Heart left ventricle (tissue), 16 donors: Measurements from ENCODE around the gene AJUBA. TPM values are rescaled to one million over a fixed set of nuclear protein-coding genes. Genes with fewer than 3 reads are reported as not detected.

Experiments
- ATAC-seq, 4 donors: fragments of 200-7000 bp; cut with Tn5 transposase; one replicate each; pipeline ENCODE4 v1.9.1; 2020 to 2022; ENCODE audit warnings: moderate library complexity in 4 of 4, mild to moderate bottlenecking in 3 of 4, moderate number of reproducible peaks in 1 of 4
- DNase-seq, 5 donors: peaks; one replicate each; pipeline ENCODE4 v3.0.0-alpha.2; 2020
- H3K27ac ChIP-seq, 12 donors: fragments of 200-600 bp; sonication (generic) in 4 of 12; one replicate each; pipeline versions ENCODE4 v1.5.0 to v1.8.0; 2016 to 2022; ENCODE audit warnings: mild to moderate bottlenecking in 2 of 12
- H3K27me3 ChIP-seq, 9 donors: fragments of 200-600 bp; sonication (generic) in 2 of 9; one replicate each; pipeline versions ENCODE4 v1.5.1 to v1.8.0; 2016 to 2022; ENCODE audit warnings: mild to moderate bottlenecking in 3 of 9
- H3K36me3 ChIP-seq, 9 donors: fragments of 200-600 bp; sonication (generic) in 2 of 9; one replicate each; pipeline versions ENCODE4 v1.5.0 to v1.8.0; 2018 to 2022; ENCODE audit warnings: mild to moderate bottlenecking in 2 of 9
- H3K4me1 ChIP-seq, 12 donors: fragments of 200-600 bp; sonication (generic) in 4 of 12; one replicate each; pipeline versions ENCODE4 v1.5.0 to v1.8.0; 2016 to 2022; ENCODE audit warnings: mild to moderate bottlenecking in 3 of 12
- H3K4me3 ChIP-seq, 12 donors: fragments of 200-600 bp; sonication (generic) in 4 of 12; one replicate each; pipeline versions ENCODE4 v1.5.0 to v1.8.0; 2017 to 2022; ENCODE audit warnings: mild to moderate bottlenecking in 9 of 12, moderate library complexity in 4 of 12
- H3K9me3 ChIP-seq, 12 donors: fragments of 200-600 bp; sonication (generic) in 4 of 12; one replicate each; pipeline versions ENCODE4 v1.5.0 to v1.8.0; 2016 to 2022; ENCODE audit warnings: mild to moderate bottlenecking in 1 of 12
- CTCF ChIP-seq, 12 donors: fragments of 200-600 bp; sonication (generic) in 4 of 12; IDR thresholded peaks; one replicate each; pipeline versions ENCODE4 v1.5.0 to v1.8.0; 2018 to 2022; ENCODE audit warnings: antibody characterized with exemption in 12 of 12, mild to moderate bottlenecking in 5 of 12
- POLR2A ChIP-seq, 2 donors: fragments of 450-650 bp; IDR thresholded peaks; one replicate each; pipeline ENCODE4 v1.6.1; 2017; ENCODE audit warnings: antibody characterized with exemption in 2 of 2, mild to moderate bottlenecking in 2 of 2, moderate library complexity in 2 of 2
- WGBS, 4 donors: extraction: QIAGEN DNeasy Blood & Tissue Kit in 2 of 4; methylation state at CpG; one replicate each; pipeline versions ENCODE4 v1.1.5 to v1.1.7; 2013 to 2018; 5-methylcytosine and 5-hydroxymethylcytosine counted together
- intact Hi-C, 10 donors: fragments of 100-400 bp; cut with DNase I; formaldehyde crosslinking; loops; one replicate each; pipeline versions ENCODE4 v1.11.1 to v1.14.2; 2022
- polyA plus RNA-seq, 2 donors: library from polyadenylated mRNA; stranded (reverse); fragments of 200-250 nt; gene quantifications; one replicate each; pipeline ENCODE4 v1.2.3, GENCODE V29; 2013
- total RNA-seq, 9 donors: library from RNA; depleted of rRNA in 2 of 9; stranded (reverse); fragments of >200 nt in 2 of 9; fragmentation: NEBNext Ultra II Directional in 3 of 9; extraction: Animal tissue kit (Norgen Biotek cat#: 25700) in 3 of 9; gene quantifications; one replicate each; pipeline versions ENCODE4 v1.1.0 to v1.2.4, GENCODE V29; 2016 to 2023
- donor health status: ischemic (EF 13 %, LVEDD 7.1; RV severe dilation, severe dysfunction).
- donor health status: healthy with polysubstance abuse.
- donor health status: DM: no; HTN: yes; CAD: no.
- donor health status: DM: no; HTN: no; CAD: no.
- donor health status: ischemic (EF 25% LVEDD 6.9; RV normal size, moderate dysfunction).
- donor health status: ischemic (EF 25% LVEDD 5.7; RV mildly dilated, moderate dysfunction).
- donor health status: healthy.
- donor health status: DM: yes; HTN: yes; CAD: no.
- donor health status: ischemic (EF 35%, LVEDD 5.7; RV mildly dilated, moderate dysfunction).
- donor health status: nonischemic (EF 11% LVEDD 7.7; RV severe dilation, severe dysfunction).
- donor health status: DM: yes; HTN: yes; CAD: no.
- donor health status: PGD.
- donor health status: ischemic (EF 29% LVEDD 5.4; RV normal size, mild dysfunction).
- donor health status: nonischemic (EF 23%, LVEDD 6.1; RV moderate dilation, normal function).

The AJUBA gene
- total and polyA plus RNA-seq, 11 donors = 5.6 to 18.0 (median 9.9) TPM

- 1 to 8% (median 3%) methylated on average over 2 of the region's 2 CpGs for WGBS, 4 donors
- peaks cover 0 to 22% (median 13%) of the 10 kb centered on the region in 12 donors for H3K4me1 ChIP-seq
- peaks cover 0 to 29% (median 19%) of the 10 kb centered on the region in 9 donors for H3K36me3 ChIP-seq
- ATAC-seq (peak in 3 of 4 donors; percentile 1 to 10 (median 1)), DNase-seq (no peak)
- peak overlapping the region; percentile 22 to 97 (median 82) for H3K4me3 ChIP-seq
- no peaks in the 10 kb centered on the region for H3K27me3 ChIP-seq
- no peaks in the 10 kb centered on the region for H3K9me3 ChIP-seq
- peak overlapping the region; percentile 17 to 94 (median 76) for H3K27ac ChIP-seq
- intact Hi-C loops = loop anchor here in 5 of 10 donors (1.0 to 5.0 kb wide), 5 partner anchors 11 to 58 kb away; partner anchors contain the start of genes AJUBA (in 2 of the 5), RBM23 (in 2 of the 5) and LRP10 (in 1 of the 5)
- TF ChIP-seq CTCF (IDR thresholded peaks at IDR 0.05) = no peak
- no peak for TF ChIP-seq POLR2A (IDR thresholded peaks at IDR 0.05)
Measured at GRCh38 chr14:22929961-22930364, 52.4 kb downstream of the AJUBA start.

GRCh38 chr14:22929104-22929960 lies 53.0 kb downstream of the AJUBA start, which contains the start of gene PRMT5:
PRMT5 (minus strand) TSS chr14:22929376; CDS start chr14:22929361, 15 bp downstream.
- H3K4me1 ChIP-seq = peaks cover 0 to 22% (median 13%) of the 10 kb centered on the region in 12 donors
- H3K27me3 ChIP-seq = no peaks in the 10 kb centered on the region
- 0 to 1% (median 0%) methylated on average over 39 to 51 of the region's 51 CpGs for WGBS, 4 donors
- TF ChIP-seq CTCF (IDR thresholded peaks at IDR 0.05) (no peak), POLR2A (IDR thresholded peaks at IDR 0.05) (peak in 1 of 2 donors; percentile 78)
- intact Hi-C loops = loop anchor here in 3 of 10 donors (1.0 to 5.0 kb wide), 3 partner anchors 10 to 57 kb away; partner anchors contain the start of genes RBM23 (in 2 of the 3), AJUBA (in 1 of the 3) and LRP10 (in 1 of the 3)
- DNase-seq = peak; percentile 98 to 100 (median 99)
- peak within 1 kb of the TSS; percentile 51 to 94 (median 83) for H3K27ac ChIP-seq
- H3K4me3 ChIP-seq = peak within 1 kb of the TSS; percentile 74 to 97 (median 84)
- H3K9me3 ChIP-seq = no peaks in the 10 kb centered on the region
- peak; percentile 97 to 99 (median 98) for ATAC-seq
- peaks cover 0 to 31% (median 25%) of the 10 kb centered on the region in 9 donors for H3K36me3 ChIP-seq

GRCh38 chr14:22928237-22929103 lies 53.9 kb downstream of the AJUBA start:
- Histone ChIP-seq H3K9me3 (no peaks in the 10 kb centered on the region), H3K27ac (peak overlapping the region in 11 of 12 donors; percentile 74 to 94 (median 82)), H3K4me3 (peak overlapping the region; percentile 74 to 97 (median 84)), H3K36me3 (peaks cover 0 to 40% (median 34%) of the 10 kb centered on the region in 9 donors), H3K27me3 (no peaks in the 10 kb centered on the region), H3K4me1 (peaks cover 0 to 22% (median 13%) of the 10 kb centered on the region in 12 donors)
- no peak for DNase-seq
- TF ChIP-seq POLR2A (IDR thresholded peaks at IDR 0.05) (no peak), CTCF (IDR thresholded peaks at IDR 0.05) (no peak)
- no peak for ATAC-seq
- intact Hi-C loops = loop anchor here in 3 of 10 donors (1.0 to 5.0 kb wide), 3 partner anchors 9 to 56 kb away; partner anchors contain the start of genes RBM23 (in 2 of the 3), AJUBA (in 1 of the 3) and LRP10 (in 1 of the 3)
- 9 to 16% (median 11%) methylated on average over 12 of the region's 12 CpGs for WGBS, 4 donors
